ENCODE data around the gene BCOR.

The BCOR gene

GRCh38 chrX:40097504-40098263 is at the start of gene BCOR:
BCOR (minus strand) TSS chrX:40097958; CDS start chrX:40077929, 20,029 bp downstream.
- no peak for DNase-seq (ENCODE audit: low read depth)

DNA sequence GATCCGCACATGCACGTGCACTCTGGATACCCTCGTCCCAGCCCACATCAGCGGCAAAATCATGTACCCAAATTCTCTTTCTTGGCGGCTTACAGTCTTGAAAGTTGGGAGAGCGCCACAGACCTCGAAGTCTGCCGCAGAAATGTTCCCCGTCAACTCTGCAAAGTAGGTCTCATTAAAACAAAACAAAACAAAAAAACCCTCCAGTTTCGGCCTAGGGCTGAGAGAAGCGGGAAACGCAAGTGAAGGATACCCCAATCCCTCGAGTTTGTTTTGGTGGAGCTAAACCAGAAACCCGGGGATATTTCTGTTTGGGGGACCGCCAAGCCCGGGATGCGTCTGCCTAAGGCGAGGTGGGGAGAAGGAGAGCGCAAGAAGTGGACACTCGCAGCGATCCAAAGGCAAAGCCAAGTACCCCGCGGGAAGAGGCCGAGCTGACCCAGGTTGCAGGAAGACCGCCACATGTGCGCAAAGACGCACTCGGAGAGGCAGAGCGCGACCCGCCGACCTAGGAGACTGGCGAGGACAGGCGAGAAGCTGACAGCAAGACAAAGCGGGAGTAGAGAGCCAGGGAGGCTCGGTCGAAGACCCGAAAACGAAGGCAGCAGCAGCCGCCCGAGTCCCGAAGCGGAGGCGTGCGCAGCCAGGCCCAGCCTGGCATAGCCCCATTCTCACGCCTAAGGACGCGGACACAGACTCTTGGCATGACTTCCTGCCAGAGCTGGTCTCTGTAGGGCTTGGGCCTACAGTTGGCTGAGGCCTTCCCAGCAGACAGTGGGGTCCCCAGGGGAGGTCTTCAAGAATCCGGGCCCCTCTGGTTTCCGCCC is 49.6 kb upstream of the BCOR start:
- no peak for DNase-seq (ENCODE audit: low read depth)

DNA sequence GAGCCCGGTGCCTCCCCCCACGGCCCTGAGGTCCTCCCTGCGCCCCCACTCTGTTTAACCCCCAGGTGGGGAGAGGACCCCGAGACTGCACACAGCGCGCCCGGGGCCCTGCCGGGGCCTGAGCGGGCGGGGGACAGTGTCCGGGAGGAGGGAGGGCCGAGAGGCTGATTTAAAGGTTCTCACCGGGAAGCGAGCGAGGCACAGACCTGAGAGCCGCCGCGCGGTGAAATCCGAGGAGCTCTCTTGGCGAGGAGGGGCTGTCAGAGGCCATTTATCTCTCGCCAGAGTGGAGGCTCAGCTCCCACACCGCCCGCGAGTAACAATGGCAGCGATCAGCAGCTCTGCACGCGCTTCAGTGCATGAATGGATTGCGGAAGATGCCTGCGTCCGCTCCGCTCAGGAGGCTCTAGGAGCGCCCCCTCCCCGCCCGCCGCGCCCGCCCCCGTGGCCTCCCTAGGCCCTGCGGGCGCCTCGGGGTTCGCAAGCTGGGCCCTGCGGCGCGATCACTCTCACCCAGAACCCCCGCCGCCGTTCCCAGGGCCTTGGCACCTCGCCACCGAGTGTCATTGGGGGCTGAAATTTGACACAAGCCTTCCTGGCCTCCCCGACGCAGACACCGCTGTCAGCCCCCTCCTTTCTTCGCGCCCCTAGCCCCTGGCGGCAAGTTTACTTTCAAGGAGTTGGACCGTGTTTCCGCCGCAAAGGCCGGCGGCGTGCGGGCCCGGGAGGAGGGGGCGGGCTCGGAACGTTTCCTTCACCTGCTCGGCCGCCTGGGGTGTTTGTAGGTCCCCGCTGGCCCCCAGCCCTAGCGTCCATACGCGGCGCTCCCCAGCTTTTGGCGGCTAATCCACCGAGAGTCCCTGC is 48.7 kb upstream of the BCOR start:
- DNase-seq (ENCODE audit: low read depth): no peak

DNA sequence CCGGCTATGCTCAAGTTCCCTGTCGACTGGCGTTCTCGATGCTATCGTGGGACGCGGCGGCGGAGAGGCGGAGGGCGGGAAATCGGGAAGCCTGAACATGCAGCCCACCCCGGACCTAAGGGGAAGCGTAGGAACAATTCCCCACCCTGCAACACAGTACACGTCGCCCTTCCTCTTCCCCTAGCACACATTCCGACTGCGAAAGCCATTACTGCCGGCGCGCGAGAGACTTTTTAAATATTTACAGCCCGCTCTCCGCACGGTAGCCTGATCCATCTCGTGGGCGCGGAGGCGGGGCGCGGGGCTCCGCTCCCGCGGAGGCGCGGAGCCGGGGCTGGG is 48.1 kb upstream of the BCOR start:
- no peak for DNase-seq (ENCODE audit: low read depth)

- DNase-seq (ENCODE audit: low read depth): no peak
Measured at GRCh38 chrX:40145001-40145922, 47.5 kb upstream of the BCOR start.

GRCh38 chrX:40144576-40144975 is 46.8 kb upstream of the BCOR start:
- DNase-seq (ENCODE audit: low read depth): no peak

- DNase-seq (ENCODE audit: low read depth): no peak
Measured at GRCh38 chrX:40143987-40144386, 46.2 kb upstream of the BCOR start.

DNA sequence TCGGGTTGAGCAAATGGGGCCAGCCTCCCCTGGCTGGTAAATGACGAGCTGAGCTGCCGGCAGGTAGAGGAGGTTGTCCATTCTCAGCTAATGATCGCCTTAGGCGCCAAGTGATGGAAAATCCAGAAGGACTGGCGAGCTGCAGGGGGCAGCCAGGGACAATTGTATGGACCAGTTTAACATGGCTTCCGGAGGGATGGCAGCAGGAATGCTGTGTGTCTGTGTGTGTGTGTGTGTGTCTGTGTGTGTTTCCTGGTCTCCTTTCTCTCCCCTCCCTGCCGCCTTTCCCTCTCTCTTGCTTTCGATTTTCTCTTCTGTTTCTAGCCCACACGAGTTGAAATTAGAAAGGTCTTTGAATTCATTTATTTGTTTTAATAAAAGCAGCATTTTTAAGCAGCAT is 45.2 kb upstream of the BCOR start:
- no peak for DNase-seq (ENCODE audit: low read depth)

GRCh38 chrX:40142417-40142816 is 44.7 kb upstream of the BCOR start:
- no peak for DNase-seq (ENCODE audit: low read depth)

- DNase-seq (ENCODE audit: low read depth): no peak
Measured at GRCh38 chrX:40140706-40141499, 43.1 kb upstream of the BCOR start.

DNA sequence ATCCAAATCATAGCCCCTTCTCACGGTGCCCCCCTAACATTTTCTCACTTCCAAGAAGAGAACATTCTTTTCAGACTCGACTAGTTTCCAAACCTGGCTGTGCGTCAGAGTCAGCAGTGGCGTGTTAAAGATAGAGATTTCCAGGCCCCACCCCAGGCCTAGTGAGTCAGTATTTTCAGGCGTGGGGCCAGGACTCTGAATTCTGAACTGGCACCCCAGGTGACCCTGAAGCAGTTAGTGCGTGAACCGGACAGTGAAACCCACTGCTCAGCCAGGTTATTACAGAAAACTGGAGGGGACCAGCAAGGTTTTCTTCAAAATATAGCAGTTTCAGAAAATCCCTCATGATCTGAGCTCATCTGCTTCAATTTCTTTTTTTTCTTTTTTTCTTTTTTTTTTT is 35.0 kb upstream of the BCOR start:
- no peak for DNase-seq (ENCODE audit: low read depth)

GRCh38 chrX:40131654-40132337 is 34.0 kb upstream of the BCOR start:
- no peak for DNase-seq (ENCODE audit: low read depth)

GRCh38 chrX:40130207-40130606 is 32.4 kb upstream of the BCOR start:
- DNase-seq (ENCODE audit: low read depth): no peak

- DNase-seq (ENCODE audit: low read depth): no peak
Measured at GRCh38 chrX:40127052-40127451, 29.3 kb upstream of the BCOR start.

- no peak for DNase-seq (ENCODE audit: low read depth)
Measured at GRCh38 chrX:40122487-40122886, 24.7 kb upstream of the BCOR start.

DNA sequence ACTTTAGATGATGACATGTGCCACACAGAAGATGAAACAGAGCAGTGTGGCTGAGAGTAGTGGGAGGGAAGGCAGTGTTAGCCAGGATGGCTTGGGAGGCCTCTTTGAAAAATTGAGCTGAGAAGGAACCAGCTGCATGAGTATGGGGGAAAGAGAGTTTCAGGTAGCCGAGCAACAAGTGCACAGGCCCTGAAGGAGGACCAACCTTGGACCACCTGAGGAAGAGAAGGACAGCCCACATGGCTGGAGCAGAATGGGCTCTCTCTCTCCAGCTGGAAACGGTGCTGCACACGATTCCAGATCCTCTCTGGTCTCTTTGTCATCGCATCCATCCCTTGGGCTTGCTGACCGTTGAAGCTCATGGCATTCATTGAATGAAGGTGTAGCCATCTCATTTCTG is 23.9 kb upstream of the BCOR start:
- no peak for DNase-seq (ENCODE audit: low read depth)

DNA sequence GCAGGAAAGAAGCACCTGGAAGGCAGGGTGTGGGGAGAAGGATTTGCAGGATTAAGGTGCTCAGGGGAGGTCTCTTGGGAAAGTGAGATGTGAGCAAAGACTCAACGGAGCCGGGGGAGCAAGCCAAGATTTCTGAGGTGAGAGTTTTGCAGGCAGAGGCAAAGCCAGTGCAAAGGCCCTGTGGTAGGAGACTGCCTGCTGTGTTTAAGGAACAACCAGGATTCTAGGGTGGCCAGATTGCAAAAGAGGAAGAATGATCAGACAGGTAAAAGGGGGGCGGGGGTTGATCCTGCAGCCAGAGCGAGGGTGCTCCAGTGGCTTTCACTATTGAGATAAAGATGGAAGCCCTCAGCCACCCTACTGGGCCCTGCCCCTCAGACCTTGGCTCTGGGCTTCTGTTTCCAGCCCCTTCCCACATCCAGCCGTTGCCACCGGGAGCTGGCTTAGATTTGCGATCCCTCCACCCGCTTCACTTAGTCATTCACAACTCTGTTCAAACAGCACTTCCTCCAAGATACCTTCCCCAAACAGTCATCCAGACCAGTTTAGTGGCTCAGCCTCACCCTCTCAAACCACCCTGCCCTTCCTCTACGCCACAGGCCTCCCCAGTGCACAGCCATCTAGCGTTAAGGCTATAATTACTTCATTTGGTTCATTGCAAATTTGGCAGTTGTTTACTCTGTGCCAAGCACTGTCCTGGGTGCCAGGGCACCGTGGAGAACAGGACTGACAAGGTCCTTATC is 23.3 kb upstream of the BCOR start:
- DNase-seq (ENCODE audit: low read depth): no peak

DNA sequence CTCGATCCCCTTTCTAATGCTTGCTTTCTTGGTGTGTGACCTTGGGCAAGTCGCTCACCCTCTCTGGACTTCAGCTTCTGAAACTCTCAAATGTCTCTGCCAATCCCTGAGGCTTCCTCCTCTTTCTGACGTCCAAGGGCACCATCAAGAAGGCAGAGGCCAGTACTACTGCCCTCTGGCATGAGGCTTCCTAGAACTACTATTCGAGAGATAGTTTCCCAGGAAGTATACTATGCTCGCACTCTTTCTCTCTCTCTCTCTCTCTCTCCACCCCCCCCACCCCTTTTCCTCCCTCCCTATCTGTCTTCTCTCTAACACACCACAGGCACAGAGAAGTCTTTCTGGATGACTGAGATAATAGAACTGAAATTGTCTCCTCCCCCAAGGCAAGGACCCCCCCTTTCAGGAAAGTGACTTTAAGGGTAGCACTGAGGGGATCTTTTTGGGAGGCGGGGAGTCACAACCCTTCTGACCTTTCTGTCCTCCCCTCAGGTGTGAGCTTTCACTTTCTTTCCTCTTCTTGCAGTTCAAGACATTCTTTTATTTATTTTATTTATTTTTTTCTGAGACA is 20.0 kb upstream of the BCOR start:
- no peak for DNase-seq (ENCODE audit: low read depth)

DNA sequence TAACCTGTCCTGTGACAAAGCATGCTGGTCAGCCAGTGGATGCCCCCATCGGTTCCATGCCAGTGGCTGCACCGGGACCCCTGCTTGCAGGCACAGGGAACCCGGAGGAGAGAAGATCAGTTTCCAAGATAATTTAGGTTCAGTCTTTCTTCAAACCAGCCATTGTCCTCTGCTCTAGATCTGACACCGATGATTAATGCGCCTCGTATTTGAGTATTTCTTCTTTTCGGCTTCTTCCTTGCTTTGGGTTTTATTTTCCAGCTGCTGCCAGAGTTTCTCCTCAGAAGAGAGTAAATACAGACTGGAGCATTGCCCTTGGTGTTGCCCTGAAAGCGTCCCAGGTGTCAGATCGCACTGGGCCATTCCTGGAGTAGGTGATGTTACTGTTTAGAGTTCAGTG is 19.2 kb upstream of the BCOR start:
- no peak for DNase-seq (ENCODE audit: low read depth)
